Activated naive CD4-positive, alpha-beta T cell treated with Interleukin-2 at 50 U/mL for 16 hours (primary cell): ENCODE measurements around the gene CDC42EP3.
A peak's percentile ranks its signal among the peaks of the same experiment; 100 is the strongest.

Source experiments
- DNase-seq: peaks from one replicate; pipeline ENCODE4 v3.0.0-alpha.2; 2020

CDC42EP3 gene

DNA sequence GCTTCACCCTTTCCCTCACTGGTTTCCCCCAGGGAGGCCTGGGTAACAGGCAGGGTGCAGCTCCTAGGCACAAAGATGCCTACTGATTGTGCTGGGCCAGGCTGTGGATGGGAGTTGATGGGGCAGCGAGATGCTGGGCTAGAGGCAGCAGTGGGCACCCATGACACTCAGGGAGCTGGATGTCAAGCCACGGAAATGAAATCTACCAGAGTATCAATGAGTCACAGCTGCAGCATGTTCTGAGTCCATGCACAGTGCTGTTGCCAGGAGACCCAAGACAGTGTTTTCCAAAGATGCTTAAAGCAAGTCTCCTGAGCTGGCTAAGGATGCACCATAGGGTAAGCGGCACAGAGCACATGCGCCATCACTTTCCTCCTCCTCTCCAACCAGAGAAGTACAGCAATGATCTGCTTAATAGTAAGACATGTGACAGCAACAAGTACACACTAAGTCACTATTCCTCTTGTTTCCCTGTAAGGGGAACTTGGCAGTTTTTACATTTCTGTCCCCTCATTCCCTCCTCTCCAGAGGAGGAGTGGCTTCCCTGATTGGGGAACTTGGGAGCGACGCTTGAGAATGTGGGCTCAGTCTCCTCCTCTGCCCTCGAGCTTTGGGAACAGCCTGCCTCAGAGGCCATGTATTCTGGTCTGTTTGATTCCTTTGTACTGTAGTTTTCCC, 57.2 kb downstream of the CDC42EP3 start:
- DNase-seq: peak; percentile 21

DNA sequence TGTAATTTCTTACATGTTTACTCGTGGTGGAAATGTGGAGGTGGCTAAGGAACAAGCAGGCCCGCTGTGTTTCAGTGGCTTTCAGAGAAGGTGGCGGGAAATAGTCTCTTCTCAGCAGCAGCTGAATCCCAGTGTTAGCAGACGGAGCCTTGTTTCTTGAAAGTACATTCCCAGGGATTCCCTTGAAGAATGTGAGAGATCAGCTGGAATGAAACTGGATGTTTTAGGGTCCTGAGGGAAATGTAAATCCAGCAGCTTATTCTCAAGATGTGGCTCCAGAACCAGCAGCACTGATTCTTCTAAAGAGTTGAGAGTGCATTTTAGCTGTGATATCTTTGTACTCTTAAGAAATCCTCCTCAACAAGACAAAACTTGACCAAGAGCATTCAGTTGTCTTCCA, 59.1 kb downstream of the CDC42EP3 start:
- no peak for DNase-seq

DNA sequence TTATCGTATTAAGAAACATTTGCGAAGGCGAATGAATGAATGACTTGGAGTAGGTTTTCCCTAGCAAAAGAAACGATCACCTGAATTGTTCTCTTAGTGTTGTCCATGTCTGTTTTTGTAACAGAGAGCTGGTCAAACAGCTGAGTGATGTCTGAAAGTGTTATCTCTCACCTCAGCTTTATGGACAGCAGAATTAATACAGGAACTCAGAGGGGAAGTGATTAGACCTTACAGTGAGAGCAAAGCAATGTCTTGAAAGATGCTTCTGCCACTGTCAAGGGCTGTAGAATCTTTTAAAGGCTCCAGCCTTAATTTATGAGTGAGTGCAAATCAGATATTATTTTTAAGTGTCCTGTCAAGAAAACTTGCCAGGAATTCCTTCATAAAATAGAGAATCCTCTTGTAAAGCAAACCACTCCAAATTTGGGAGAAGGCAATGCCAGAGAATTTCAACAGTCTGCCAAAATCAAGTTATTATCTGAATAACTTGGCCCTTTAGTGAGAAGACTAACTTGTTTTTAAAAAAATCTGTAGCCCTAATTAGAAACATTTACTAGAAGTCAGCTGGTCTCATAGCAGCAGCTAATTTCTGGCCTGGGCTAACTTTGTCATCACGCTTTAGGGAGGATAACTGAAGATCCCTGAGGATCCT, 60.7 kb downstream of the CDC42EP3 start:
- no peak for DNase-seq

- no peak for DNase-seq
Measured at GRCh38 chr2:37609782-37610181, 61.7 kb downstream of the CDC42EP3 start.

GRCh38 chr2:37604716-37605115, 66.7 kb downstream of the CDC42EP3 start:
- no peak for DNase-seq

DNA sequence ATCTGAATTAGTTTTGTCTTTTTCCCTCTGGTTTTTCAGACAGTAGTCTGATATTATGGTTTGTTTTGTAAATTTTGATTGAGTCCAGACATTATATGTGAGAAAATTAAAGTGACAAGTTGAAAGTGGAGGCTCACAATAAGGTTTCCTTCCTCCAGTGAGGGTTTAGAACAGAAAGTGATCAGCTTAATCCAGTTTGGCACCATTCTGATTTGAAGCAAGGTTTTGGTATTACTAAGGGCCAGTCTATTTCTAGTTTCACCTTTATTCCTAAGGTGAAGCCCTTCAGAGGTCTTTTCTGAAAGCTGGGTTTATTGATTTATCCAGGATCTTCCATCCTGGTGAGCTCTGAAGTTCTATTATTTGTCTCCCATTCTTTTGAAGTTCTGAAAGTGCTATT, 68.7 kb downstream of the CDC42EP3 start:
- DNase-seq: no peak

DNA sequence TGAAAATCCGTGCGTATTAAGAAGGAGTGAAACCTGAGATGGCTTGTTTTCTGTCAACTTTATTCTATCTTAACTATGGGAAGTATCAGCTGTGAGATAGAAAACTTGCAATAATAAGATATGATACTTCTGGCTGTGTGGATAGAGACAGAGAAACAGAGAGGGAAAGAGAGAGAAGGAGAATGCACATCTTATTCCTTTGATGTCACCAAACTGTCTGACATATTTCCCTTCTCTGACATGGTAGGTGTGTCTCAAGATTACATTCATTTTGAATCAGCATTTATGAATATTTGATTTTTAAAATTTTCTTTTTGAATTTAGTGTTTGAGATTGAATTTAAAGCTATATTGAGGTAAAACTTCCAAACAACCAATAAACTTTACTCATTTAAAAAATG, 69.4 kb downstream of the CDC42EP3 start:
- DNase-seq: no peak

GRCh38 chr2:37601569-37601968, 69.9 kb downstream of the CDC42EP3 start:
- no peak for DNase-seq

DNA sequence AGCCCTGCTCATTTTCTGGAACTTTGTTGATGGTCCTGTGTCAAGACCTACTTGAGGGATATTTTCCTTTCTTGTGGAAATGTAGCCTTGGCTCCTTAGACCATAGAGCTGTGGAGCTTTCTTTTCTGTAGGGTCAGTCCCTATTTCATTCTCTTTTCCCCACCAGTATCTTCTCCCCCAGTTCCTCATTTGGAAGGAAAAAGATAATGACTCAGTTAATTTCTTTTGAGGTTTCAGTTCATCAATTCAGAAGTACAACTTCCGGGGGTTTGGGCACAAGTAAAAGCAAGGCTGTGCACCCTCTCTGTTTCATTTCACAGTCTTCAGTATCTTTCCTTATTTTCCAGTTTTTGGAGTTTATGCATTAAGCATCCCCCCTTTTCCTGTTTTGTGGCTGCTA, 70.7 kb downstream of the CDC42EP3 start:
- no peak for DNase-seq

- peak; percentile 62 for DNase-seq
Measured at GRCh38 chr2:37599688-37600525, 71.5 kb downstream of the CDC42EP3 start.

GRCh38 chr2:37593694-37594093, 77.7 kb downstream of the CDC42EP3 start:
- DNase-seq: no peak

- no peak for DNase-seq
Measured at GRCh38 chr2:37593024-37593423, 78.4 kb downstream of the CDC42EP3 start.
